Fibroblast of skin of left quadriceps (primary cell): ENCODE data around the gene FGF2.
"Not testable (repeated sequence)": the region's sequence is repeated elsewhere in the genome, so short reads cannot be mapped to it uniquely, and the experiment has no call there.

ENCODE experiments used
- DNase-seq, 2 experiments: peaks; one replicate each; pipeline ENCODE4 v3.0.0-alpha.2; 2013; ENCODE audit warnings: low read depth in 2 of 2

The FGF2 gene

DNA sequence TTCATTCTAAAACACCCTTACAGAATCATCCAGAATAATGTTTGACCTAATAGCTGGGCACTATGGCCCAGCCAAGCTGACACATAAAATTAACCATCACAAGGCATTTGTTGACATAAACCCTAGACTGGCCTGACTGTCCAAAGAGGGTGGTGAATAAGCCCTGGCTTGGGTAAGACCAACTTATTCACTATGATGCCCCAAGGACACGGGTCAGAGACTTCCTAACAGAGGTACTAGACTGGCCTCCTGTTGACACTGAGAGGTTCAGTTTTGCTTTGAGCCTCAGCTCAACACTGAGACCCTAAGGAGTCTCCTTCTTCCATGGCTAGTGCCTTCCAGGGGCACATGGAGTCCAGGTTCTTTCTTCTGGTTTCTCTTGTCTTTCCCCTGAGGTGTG lies 21.3 kb downstream of the FGF2 start:
- DNase-seq = no peak

- not testable (repeated sequence) for DNase-seq
These were observed 23.2 kb downstream of the FGF2 start for GRCh38 chr4:122849789-122850188.

- DNase-seq = no peak
These were observed 24.9 kb downstream of the FGF2 start for GRCh38 chr4:122851568-122851967.

DNA sequence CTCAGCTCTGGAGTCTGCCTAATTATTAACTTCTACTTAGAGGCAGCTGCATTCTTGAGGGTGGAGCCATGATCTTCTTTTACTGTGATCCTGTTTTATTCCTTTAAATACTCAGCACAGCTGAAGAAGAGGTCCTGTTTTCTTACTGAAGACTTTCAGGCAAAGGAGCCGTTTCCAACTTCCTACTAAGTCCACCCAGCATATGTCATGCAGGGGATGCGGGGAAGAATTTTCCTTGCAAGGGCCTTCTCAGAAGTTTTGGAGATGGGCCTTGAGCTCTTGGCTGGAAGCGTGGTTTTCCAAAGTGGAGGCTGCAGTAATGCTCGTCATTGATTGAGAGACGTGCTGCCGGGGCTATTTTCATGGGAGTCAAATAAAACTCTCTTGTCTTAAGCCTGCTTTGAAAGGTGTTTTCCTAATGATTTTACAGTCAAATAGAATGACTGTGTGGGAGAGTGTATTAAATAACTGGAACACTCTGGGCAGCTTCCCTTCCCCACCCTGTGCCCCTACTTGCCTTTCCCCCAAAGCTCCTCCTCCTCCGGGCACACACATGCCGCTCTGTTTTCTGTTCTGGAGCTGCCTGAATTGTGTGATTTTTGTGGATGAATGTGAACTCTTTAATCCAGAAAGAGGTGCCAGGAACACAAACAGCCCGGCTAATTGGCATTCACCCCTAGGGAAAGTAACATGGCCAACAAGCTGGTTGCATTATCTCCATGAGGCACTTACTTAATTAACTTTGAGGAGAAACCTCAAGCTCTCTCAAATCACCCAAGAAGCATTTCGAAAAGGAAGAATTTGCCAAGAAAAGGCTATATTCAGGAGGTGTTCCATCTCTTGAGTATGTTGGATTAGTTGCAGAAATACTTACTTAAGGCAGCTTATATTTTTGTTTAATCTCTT lies 28.1 kb downstream of the FGF2 start:
- no peak for DNase-seq

DNA sequence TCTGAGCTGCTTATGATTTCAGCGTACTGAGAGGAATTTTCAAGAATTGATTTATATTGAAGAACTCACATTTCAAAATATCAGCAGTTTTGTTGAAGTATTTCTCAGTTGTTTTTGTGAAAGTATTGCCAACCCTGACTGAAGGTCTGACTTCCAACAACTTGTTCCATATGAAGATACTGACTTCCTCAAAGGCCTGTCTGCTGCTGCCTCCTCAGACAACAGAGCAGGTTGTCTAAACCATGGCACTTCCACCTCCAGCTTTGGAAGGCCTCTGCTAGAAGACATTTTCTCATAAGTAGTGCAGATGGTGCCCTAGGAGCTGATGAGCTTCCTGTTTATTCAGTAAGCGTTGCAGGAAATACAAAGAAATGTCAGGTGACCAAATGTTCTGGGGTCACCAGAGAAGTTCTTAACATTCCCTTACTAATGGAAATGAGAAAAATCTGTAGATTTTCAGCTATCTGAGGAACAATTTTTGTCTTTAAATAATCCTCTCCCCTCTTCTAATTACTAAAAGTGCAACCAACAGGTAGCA lies 28.8 kb downstream of the FGF2 start:
- no peak for DNase-seq

- no peak for DNase-seq
These were observed 30.5 kb downstream of the FGF2 start for GRCh38 chr4:122857160-122857559.

DNA sequence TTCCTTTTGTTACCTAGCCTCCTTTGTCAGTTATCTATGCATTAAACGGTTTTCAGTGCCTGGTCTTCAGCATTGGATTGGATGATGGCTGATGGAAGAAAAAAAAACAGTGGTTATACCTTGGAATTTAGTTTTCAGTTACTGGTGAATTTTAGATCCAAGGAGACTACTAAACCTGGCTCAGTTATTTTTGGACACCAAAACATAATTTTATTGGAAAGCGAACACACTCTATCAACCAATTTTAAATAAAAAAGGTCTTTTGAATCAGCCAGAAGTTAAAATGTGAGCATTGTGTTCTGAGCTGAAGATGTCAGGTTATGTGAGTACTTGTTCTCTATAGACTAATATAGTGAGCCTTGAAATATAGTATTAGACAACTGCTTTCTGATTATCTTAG lies 32.1 kb downstream of the FGF2 start:
- no peak for DNase-seq

DNA sequence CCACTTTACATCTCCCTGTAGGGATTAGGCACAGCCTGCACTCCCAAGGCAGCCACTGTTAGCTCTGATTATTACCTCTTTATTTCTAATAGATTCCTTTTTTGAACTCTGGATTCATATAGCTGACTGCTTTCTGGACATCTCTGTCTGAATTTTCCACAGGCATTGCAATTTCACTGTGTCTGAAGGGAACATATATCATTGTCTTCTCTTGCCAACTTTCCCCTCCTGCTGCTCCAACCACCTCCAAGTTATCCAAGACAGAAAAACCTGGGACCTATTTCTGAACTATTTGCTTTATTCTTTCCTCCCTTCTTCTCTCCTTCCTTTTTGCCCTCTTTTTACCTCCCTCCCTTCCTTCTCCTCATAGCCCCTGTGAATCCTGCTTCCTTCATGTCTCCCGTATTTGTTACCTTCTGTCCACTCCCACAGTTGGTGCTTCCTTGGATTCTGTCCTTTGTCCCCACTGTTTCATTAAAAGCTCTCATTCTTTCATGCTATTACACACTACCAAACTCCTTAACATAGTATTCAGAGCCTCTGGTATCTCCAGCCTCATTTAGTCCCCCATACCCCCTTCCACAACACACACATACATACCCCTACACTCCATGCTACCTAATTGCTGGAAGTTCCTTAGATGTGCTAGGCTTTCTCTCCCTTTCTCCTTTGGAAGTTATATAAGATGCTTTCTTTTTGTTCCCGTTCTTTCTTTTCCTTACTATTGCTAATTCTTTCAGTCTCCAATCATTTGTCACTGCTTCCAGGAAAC lies 34.7 kb downstream of the FGF2 start:
- no peak for DNase-seq

DNA sequence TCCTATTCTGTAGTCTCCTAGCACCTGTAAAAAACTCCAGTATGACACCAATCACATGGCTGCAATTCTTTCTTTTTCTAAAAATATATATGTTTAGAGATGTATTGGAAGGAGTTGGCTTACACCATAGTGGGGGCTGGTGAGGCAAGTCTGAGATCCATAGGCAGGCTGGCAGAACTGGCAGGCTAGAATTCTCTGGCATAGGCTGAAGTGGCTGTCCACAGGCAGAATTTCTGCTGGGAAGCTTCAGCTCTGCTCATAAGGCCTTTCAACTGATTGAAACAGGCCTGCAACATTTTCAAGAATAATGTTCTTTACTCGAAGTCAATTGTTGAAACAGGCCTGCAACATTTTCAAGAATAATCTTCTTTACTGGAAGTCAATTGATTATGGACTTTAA lies 37.0 kb downstream of the FGF2 start:
- no peak for DNase-seq

GRCh38 chr4:122865425-122865824 lies 38.8 kb downstream of the FGF2 start:
- DNase-seq = peak; percentile 16 to 17

DNA sequence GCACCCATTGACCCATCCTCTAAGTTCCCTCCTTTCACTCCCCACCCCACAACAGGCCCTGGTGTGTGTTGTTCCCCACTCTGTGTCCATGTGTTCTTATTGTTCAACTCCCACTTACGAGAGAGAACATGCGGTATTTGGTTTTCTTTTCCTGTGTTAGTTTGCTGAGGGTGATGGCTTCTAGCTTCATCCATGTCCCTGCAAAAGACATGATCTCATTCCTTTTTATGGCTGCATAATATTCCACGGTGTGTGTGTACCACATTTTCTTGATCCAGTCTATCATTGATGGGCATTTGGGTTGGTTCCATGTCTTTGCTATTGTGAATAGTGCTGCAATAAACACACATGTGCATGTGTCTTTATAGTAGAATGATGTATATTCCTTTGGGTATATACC lies 41.6 kb downstream of the FGF2 start:
- not testable (repeated sequence) for DNase-seq

GRCh38 chr4:122873146-122873545 lies 46.5 kb downstream of the FGF2 start:
- no peak for DNase-seq

DNA sequence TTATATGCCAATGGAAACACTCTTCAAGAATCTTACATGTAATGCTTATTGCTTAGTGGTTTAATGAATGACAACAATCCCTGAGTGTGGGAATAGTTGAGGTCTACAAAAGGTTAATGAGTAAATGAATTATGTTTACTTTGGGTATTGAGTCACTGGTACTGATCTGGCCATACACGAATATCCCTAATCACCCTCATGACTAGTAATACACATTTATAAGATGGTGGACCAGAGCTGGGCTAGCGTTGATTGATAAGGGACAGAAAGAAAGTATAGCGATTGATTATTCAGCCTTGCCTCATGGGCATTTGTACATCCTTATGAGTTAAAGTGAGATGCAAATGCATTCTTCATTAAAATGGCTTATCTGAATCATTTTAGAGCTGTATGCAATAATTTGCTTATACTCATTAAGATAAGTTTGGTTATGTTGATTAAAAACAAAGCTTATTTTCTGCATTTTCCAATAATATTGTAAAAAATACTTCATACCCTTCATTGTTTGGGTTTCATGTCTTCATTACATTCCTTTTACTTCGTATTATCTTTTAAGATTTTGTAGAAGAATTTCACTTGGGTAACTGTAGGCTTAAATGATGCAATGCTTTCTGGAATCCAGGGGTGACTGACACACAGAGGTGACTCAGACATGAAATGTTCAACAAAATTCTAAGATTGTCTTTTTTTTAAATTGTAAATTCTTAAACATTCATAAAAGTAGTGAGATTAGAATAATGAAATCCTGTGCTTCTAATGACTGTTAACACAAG lies 47.4 kb downstream of the FGF2 start:
- peak; percentile 78 to 80 for DNase-seq

GRCh38 chr4:122875949-122876348 lies 49.3 kb downstream of the FGF2 start:
- no peak for DNase-seq

DNA sequence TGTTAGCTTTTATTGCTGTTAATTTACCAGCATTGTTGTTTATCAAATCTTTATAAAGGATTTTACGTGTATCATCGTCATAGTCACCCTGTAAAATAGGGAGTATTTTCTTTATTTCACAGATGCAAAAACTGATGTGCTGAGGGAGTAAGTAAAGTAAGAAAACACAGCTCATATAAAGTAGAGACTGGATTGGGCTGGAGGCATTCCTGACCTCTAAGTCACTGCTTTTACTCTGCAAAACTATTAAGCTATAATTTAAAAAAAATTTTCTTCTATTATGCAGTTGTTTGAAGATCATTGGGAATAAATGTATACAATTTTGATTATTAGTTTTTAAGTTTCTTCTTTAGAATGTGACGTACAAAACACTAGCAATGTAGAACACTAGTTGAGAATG lies 49.8 kb downstream of the FGF2 start:
- DNase-seq = no peak

- DNase-seq = no peak
These were observed 52.4 kb downstream of the FGF2 start for GRCh38 chr4:122879001-122879400.

GRCh38 chr4:122882857-122883735 lies 56.5 kb downstream of the FGF2 start:
- no peak for DNase-seq

DNA sequence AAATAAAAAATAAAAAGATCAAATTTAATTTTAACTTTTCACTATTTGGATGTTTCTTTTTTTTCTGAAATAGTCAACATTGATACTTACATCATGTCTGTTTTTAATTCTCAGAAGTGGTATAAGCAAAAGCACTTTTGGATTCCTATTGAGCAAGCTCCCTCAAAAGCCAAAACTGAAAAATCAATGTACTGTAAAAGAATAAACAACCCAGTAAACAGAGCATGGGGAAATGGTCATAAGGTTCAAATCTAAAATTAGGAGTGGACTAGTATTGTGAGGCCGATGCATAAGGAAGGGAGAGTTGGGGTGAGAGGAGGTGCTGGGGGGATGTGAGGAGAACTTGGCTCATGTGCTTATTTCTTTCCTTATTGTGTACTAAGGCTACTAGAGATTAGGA lies 57.9 kb downstream of the FGF2 start:
- no peak for DNase-seq

DNA sequence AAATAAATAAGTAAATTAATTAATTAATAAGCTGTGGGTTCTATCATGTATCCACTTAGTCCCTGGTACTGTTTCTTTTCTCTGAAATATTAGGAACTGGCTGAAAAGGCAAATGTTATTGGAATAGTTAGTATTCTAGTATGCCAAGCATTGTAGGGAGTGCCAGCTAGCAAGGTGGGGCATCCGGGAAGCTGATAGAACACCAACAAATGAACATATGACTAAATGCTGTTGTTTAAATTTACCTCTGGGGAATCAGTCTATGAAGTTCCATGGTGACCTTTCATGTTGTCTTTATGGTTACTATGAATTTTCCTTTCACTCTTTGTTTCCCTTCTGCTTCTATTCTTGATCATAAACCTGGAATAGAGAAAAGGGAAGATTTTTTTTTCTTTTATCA lies 63.1 kb downstream of the FGF2 start:
- DNase-seq = no peak

DNA sequence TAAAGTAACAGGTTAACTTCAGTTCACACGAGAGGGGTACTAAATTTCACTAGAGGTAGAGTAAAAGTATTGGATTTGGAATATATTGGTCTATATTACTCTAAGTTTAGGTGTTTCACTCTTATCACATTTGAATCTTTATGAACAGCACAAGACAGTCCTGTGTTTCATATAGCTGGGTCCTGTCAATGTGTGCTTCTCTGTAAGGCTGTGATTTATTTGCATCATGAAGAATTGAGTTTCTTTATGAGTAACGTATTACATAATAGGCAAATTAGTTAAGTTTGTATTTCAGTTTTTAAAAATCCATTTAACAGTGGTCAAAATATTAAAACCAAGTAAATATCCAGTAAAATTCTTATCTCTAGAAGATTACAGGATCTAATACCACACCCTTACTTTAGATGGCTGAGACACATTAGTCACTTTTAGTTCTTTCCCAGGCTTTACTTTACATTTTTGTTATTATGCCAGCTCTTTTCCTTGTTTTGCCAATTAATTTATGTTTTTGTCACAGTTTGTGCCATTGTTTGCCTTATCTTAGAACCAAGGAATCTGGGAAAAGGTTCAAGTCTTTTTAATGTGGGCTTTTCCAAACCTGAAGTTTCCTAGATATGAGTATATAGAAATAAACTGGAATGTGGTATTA lies 63.6 kb downstream of the FGF2 start:
- no peak for DNase-seq
